B cell (primary cell): ENCODE measurements around the gene ZNF784. TPM values are rescaled to one million over a fixed set of nuclear protein-coding genes. Genes with fewer than 3 reads are reported as not detected.

ENCODE experiments used
- ATAC-seq: fragments of 200-7000 bp; cut with Tn5 transposase; one replicate; pipeline ENCODE4 v1.10.0; 2021; ENCODE audit warnings: low read depth, mild to moderate bottlenecking, moderate number of reproducible peaks, moderate library complexity
- CTCF ChIA-PET: fragments of 350-600 bp; sonication (Branson Sonifier 250); formaldehyde crosslinking; loops from one replicate; lab custom pipeline; 2021; ENCODE audit warnings: antibody characterized with exemption, inconsistent platforms; lab: Charles Lee
- POLR2A ChIA-PET: fragments of 350-600 bp; sonication (Branson Sonifier 250); formaldehyde crosslinking; loops from one replicate; lab custom pipeline; 2021; ENCODE audit warnings: antibody characterized with exemption; lab: Charles Lee
- DNase-seq: peaks from one replicate; pipeline ENCODE4 v3.0.0; 2013
- H2AFZ ChIP-seq: 2 replicates; pipeline ENCODE4 v1.6.1; 2012; ENCODE audit warnings: mild to moderate bottlenecking, low read depth, low read length; ENCODE audit not compliant: insufficient read depth, poor library complexity, severe bottlenecking
- H3K27ac ChIP-seq, 2 donors: 1 replicate in 1 of 2; 2 replicates in 1 of 2; pipeline ENCODE4 v1.5.1; 2012 to 2013; ENCODE audit warnings: low read length in 2 of 2, mild to moderate bottlenecking in 2 of 2, moderate library complexity in 1 of 2
- H3K27me3 ChIP-seq, 4 experiments: fragments of 200-600 bp in 1 of 4; sonication (generic) in 1 of 4; replicated peaks in 1 of 4; 1 replicate in 2 of 4; 2 replicates in 2 of 4; pipeline versions ENCODE4 v1.6.1 to v1.7.0; 2013 to 2016; ENCODE audit warnings: low read length in 3 of 4, mild to moderate bottlenecking in 2 of 4, mixed read lengths in 1 of 4, moderate library complexity in 1 of 4; ENCODE audit not compliant: insufficient read depth in 4 of 4, control insufficient read depth in 3 of 4; ENCODE audit errors: control extremely low read depth in 1 of 4
- H3K36me3 ChIP-seq, 2 experiments: replicated peaks in 1 of 2; 1 replicate in 1 of 2; 2 replicates in 1 of 2; pipeline versions ENCODE4 v1.6.1 to v1.7.1; 2013; ENCODE audit warnings: low read length in 1 of 2; ENCODE audit not compliant: insufficient read depth in 2 of 2, control insufficient read depth in 1 of 2; ENCODE audit errors: control extremely low read depth in 1 of 2, extremely low read depth in 1 of 2
- H3K4me1 ChIP-seq, 2 donors: fragments of 200-600 bp in 1 of 2; sonication (generic) in 1 of 2; 1 replicate in 1 of 2; 2 replicates in 1 of 2; pipeline versions ENCODE4 v1.5.1 to v1.6.1; 2013 to 2017; ENCODE audit warnings: low read length in 2 of 2; ENCODE audit not compliant: control insufficient read depth in 2 of 2, insufficient read depth in 2 of 2
- H3K4me2 ChIP-seq: replicated peaks from 2 replicates; pipeline ENCODE3; 2012; ENCODE audit warnings: mild to moderate bottlenecking, low read depth, low read length; ENCODE audit not compliant: poor library complexity, severe bottlenecking
- H3K4me3 ChIP-seq, 5 experiments: fragments of 200-600 bp in 1 of 5; sonication (generic) in 1 of 5; 1 replicate in 3 of 5; 2 replicates in 2 of 5; pipeline versions ENCODE4 v1.5.1 to v1.7.0; 2011 to 2016; ENCODE audit warnings: low read length in 4 of 5, mild to moderate bottlenecking in 4 of 5, low read depth in 2 of 5, control low read depth in 1 of 5, moderate library complexity in 1 of 5; ENCODE audit not compliant: insufficient read depth in 1 of 5; ENCODE audit errors: control extremely low read depth in 1 of 5, extremely low read depth in 1 of 5
- H3K79me2 ChIP-seq: fragments of 200-600 bp; sonication (generic); one replicate; pipeline ENCODE4 v1.6.0; 2016; ENCODE audit warnings: low read length; ENCODE audit not compliant: control insufficient read depth, insufficient read depth
- H3K9ac ChIP-seq: fragments of 200-600 bp; sonication (generic); 2 replicates; pipeline ENCODE4 v1.6.1; 2017; ENCODE audit warnings: mild to moderate bottlenecking, low read length, moderate library complexity
- H3K9me3 ChIP-seq, 3 donors: one replicate each; pipeline versions ENCODE4 v1.6.1 to v1.7.1; 2013; ENCODE audit warnings: low read length in 2 of 3; ENCODE audit not compliant: control insufficient read depth in 2 of 3, insufficient read depth in 1 of 3; ENCODE audit errors: control extremely low read depth in 1 of 3
- H4K20me1 ChIP-seq: 2 replicates; pipeline ENCODE4 v1.6.0; 2012; ENCODE audit warnings: mild to moderate bottlenecking, low read length; ENCODE audit not compliant: insufficient read depth, control insufficient read depth, poor library complexity, severe bottlenecking
- H3K27ac Mint-ChIP-seq: one replicate; pipeline ENCODE4 v1.8.0; 2021; ENCODE audit warnings: mixed read lengths
- H3K27me3 Mint-ChIP-seq: one replicate; pipeline ENCODE4 v1.8.0; 2021; ENCODE audit warnings: mixed read lengths
- H3K4me1 Mint-ChIP-seq: one replicate; pipeline ENCODE4 v1.8.0; 2021; ENCODE audit warnings: mixed read lengths
- H3K4me3 Mint-ChIP-seq: one replicate; pipeline ENCODE4 v1.8.0; 2021; ENCODE audit warnings: mixed read lengths
- H3K9me3 Mint-ChIP-seq: one replicate; pipeline ENCODE4 v1.8.0; 2022; ENCODE audit warnings: mixed read lengths; ENCODE audit not compliant: insufficient read depth
- CTCF ChIP-seq: fragments of 200-600 bp; IDR thresholded peaks from one replicate; pipeline ENCODE4 v1.8.0; 2022; ENCODE audit warnings: antibody characterized with exemption, mild to moderate bottlenecking
- EZH2 ChIP-seq: IDR thresholded peaks from 2 replicates; pipeline ENCODE4 v1.6.1; 2012; ENCODE audit warnings: borderline replicate concordance, low read depth, mild to moderate bottlenecking, moderate library complexity, low read length; ENCODE audit not compliant: insufficient read depth, poor library complexity, severe bottlenecking
- WGBS: methylation state at CpG from one replicate; pipeline ENCODE4 v1.1.5; 2013; ENCODE audit warnings: missing lambda C conversion rate; ENCODE audit not compliant: insufficient coverage; 5-methylcytosine and 5-hydroxymethylcytosine counted together
- intact Hi-C: fragments of 100-400 bp; cut with micrococcal nuclease; formaldehyde crosslinking; loops from one replicate; pipeline ENCODE4 v1.10.0; 2022
- polyA plus RNA-seq: library from polyadenylated mRNA; depleted of rRNA; stranded (reverse); fragments of >200 nt; gene quantifications from 2 replicates; pipeline ENCODE4 v1.2.3, GENCODE V29; 2012
- total RNA-seq, 2 donors: library from RNA; stranded (reverse); fragments of 120-200 nt in 1 of 2; gene quantifications; 1 replicate in 1 of 2; 2 replicates in 1 of 2; pipeline versions ENCODE4 v1.2.3 to v1.2.4, GENCODE V29; 2013 to 2022

The ZNF784 gene
- total and polyA plus RNA-seq, 2 donors (not counting 1 experiment from before 2014, with no cell fraction given) = 9.2 to 9.7 TPM

GRCh38 chr19:55591555-55591954 lies 32.8 kb downstream of the ZNF784 start:
- WGBS = 85% methylated on average over 4 of the region's 10 CpGs
- H3K4me3 Mint-ChIP-seq = no peak overlapping the region
- TF ChIP-seq CTCF (no peak), EZH2 (no peak)

GRCh38 chr19:55590617-55591016 lies 33.7 kb downstream of the ZNF784 start:
- intact Hi-C loops = no loop called here
- peaks cover 0 to 7% of the 10 kb centered on the region in 2 experiments for H3K36me3 ChIP-seq
- POLR2A ChIA-PET = no interaction called here
- no peak overlapping the region for H3K27ac ChIP-seq
- no peaks in the 10 kb centered on the region for H3K79me2 ChIP-seq
- Mint-ChIP-seq H3K4me1 (peaks cover 18% of the 10 kb centered on the region), H3K27ac (no peak overlapping the region), H3K27me3 (no peaks in the 10 kb centered on the region), H3K9me3 (no peaks in the 10 kb centered on the region), H3K4me3 (no peak overlapping the region)
- no peaks in the 10 kb centered on the region for H3K27me3 ChIP-seq
- no peak overlapping the region for H2AFZ ChIP-seq
- no peaks in the 10 kb centered on the region for H4K20me1 ChIP-seq
- H3K4me3 ChIP-seq = no peak overlapping the region
- ATAC-seq (no peak), DNase-seq (no peak)
- peaks cover 20 to 25% of the 10 kb centered on the region in 2 donors for H3K4me1 ChIP-seq
- no CpG with 5 or more reads among the region's 10 CpGs for WGBS
- H3K9me3 ChIP-seq = no peaks in the 10 kb centered on the region
- no peak overlapping the region for H3K9ac ChIP-seq
- CTCF ChIA-PET = no interaction called here
- TF ChIP-seq CTCF (no peak), EZH2 (no peak)
- no peak overlapping the region for H3K4me2 ChIP-seq

More at GRCh38 chr19:55591555-55591954, 32.8 kb downstream of the ZNF784 start:
- ATAC-seq = no peak
- H3K27me3 Mint-ChIP-seq = no peaks in the 10 kb centered on the region
- ChIA-PET CTCF (no interaction called here), POLR2A (no interaction called here)
- no peak overlapping the region for H3K9ac ChIP-seq
- no peak overlapping the region for H3K27ac ChIP-seq
- no peak overlapping the region for H3K4me3 ChIP-seq
- no peaks in the 10 kb centered on the region for H3K9me3 ChIP-seq
- no peak for DNase-seq
- H3K4me1 ChIP-seq = peaks cover 11 to 16% of the 10 kb centered on the region in 2 donors
- no peaks in the 10 kb centered on the region for H3K9me3 Mint-ChIP-seq
- no peaks in the 10 kb centered on the region for H3K27me3 ChIP-seq
- no peak overlapping the region for H3K4me2 ChIP-seq
- no peaks in the 10 kb centered on the region for H3K79me2 ChIP-seq
- intact Hi-C loops = no loop called here
- no peak overlapping the region for H3K27ac Mint-ChIP-seq
- no peaks in the 10 kb centered on the region for H4K20me1 ChIP-seq
- no peak overlapping the region for H2AFZ ChIP-seq
- peaks cover 12% of the 10 kb centered on the region for H3K4me1 Mint-ChIP-seq
- peaks cover 0 to 15% of the 10 kb centered on the region in 2 experiments for H3K36me3 ChIP-seq
